Uterus (tissue), 2 donors: ENCODE results near the gene REEP3.

Experiments used
- POLR2A ChIP-seq, 2 donors: fragments of 450-650 bp; IDR thresholded peaks; one replicate each; pipeline ENCODE4 v1.6.1; 2016; ENCODE audit warnings: antibody characterized with exemption in 2 of 2, mild to moderate bottlenecking in 1 of 2, moderate library complexity in 1 of 2
- TF ChIP-seq, protein P1 (sequence below), 4 experiments: fragments of 200-600 bp in 2 of 4; fragments of 450-650 bp in 2 of 4; sonication (generic) in 2 of 4; IDR thresholded peaks; one replicate each; pipeline ENCODE4 v1.5.1; 2016 to 2019; ENCODE audit warnings: antibody characterized with exemption in 4 of 4, mild to moderate bottlenecking in 2 of 4, moderate library complexity in 1 of 4

DNA sequence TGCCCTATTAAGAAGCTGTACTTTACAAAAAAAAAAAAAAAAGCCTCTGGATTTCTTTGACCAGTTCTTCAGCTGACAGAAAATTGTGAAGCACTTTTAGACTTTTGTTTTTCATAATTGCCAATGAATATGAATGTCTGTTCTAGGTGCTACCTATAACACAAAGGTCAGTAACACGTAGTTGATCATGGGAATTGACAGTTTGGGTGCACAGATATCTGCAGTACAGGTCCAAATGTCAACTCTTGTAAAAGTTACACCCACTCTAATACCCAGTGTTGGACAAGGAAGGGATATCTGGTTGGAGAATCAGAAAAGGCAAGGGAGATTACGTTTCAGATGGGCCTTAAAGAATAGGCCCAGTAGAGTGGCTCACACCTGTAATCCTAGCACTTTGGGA lies 1.8 kb downstream of the REEP3 start:
- TF ChIP-seq, protein P1, sequence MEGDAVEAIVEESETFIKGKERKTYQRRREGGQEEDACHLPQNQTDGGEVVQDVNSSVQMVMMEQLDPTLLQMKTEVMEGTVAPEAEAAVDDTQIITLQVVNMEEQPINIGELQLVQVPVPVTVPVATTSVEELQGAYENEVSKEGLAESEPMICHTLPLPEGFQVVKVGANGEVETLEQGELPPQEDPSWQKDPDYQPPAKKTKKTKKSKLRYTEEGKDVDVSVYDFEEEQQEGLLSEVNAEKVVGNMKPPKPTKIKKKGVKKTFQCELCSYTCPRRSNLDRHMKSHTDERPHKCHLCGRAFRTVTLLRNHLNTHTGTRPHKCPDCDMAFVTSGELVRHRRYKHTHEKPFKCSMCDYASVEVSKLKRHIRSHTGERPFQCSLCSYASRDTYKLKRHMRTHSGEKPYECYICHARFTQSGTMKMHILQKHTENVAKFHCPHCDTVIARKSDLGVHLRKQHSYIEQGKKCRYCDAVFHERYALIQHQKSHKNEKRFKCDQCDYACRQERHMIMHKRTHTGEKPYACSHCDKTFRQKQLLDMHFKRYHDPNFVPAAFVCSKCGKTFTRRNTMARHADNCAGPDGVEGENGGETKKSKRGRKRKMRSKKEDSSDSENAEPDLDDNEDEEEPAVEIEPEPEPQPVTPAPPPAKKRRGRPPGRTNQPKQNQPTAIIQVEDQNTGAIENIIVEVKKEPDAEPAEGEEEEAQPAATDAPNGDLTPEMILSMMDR (IDR thresholded peaks at IDR 0.05): no peak
- TF ChIP-seq POLR2A (IDR thresholded peaks at IDR 0.05): no peak
